HTERT RPE-1 (cell line): ENCODE results near the gene BCHE.

Source experiments
- in situ Hi-C: fragments of 300-500 bp; cut with MboI; formaldehyde crosslinking; loops from 4 replicates; pipeline ENCODE4 v1.14.3; 2020; ENCODE audit warnings: low sequenced_read_pairs

The BCHE gene

GRCh38 chr3:165837058-165837525 is at the start of gene BCHE:
TSS of gene BCHE (minus strand) at chr3:165837423. CDS start at chr3:165831033, 6,390 bp downstream.
- in situ Hi-C loops = no loop called here

GRCh38 chr3:165885558-165886270 is 48.5 kb upstream of the BCHE start:
- in situ Hi-C loops = no loop called here

- in situ Hi-C loops = no loop called here
Measured at GRCh38 chr3:165884518-165884917, 47.3 kb upstream of the BCHE start.

- in situ Hi-C loops = no loop called here
Measured at GRCh38 chr3:165883863-165884478, 46.7 kb upstream of the BCHE start.

GRCh38 chr3:165883117-165883516 is 45.9 kb upstream of the BCHE start:
- in situ Hi-C loops = no loop called here

GRCh38 chr3:165875644-165876043 is 38.4 kb upstream of the BCHE start:
- in situ Hi-C loops = no loop called here

GRCh38 chr3:165874663-165875489 is 37.7 kb upstream of the BCHE start:
- in situ Hi-C loops = no loop called here

GRCh38 chr3:165868088-165868487 is 30.9 kb upstream of the BCHE start:
- in situ Hi-C loops = no loop called here

GRCh38 chr3:165859061-165859460 is 21.8 kb upstream of the BCHE start:
- in situ Hi-C loops = no loop called here

- in situ Hi-C loops = no loop called here
Measured at GRCh38 chr3:165855581-165855980, 18.4 kb upstream of the BCHE start.

GRCh38 chr3:165854696-165855095 is 17.5 kb upstream of the BCHE start:
- in situ Hi-C loops = no loop called here

GRCh38 chr3:165852711-165853110 is 15.5 kb upstream of the BCHE start:
- in situ Hi-C loops = no loop called here

- in situ Hi-C loops = no loop called here
Measured at GRCh38 chr3:165852191-165852590, 15.0 kb upstream of the BCHE start.

GRCh38 chr3:165846056-165846455 is 8.8 kb upstream of the BCHE start:
- in situ Hi-C loops = no loop called here

GRCh38 chr3:165839296-165840076 is 2.3 kb upstream of the BCHE start:
- in situ Hi-C loops = no loop called here

- in situ Hi-C loops = no loop called here
Measured at GRCh38 chr3:165837801-165838200, 578 bp upstream of the BCHE start.

- in situ Hi-C loops = no loop called here
Measured at GRCh38 chr3:165835431-165835830, 1.8 kb downstream of the BCHE start.

GRCh38 chr3:165830746-165831145 is 6.5 kb downstream of the BCHE start:
- in situ Hi-C loops = no loop called here

GRCh38 chr3:165827883-165828282 is 9.3 kb downstream of the BCHE start:
- in situ Hi-C loops = no loop called here

- in situ Hi-C loops = no loop called here
Measured at GRCh38 chr3:165827233-165827632, 10.0 kb downstream of the BCHE start.

GRCh38 chr3:165820671-165821123 is 16.5 kb downstream of the BCHE start:
- in situ Hi-C loops = no loop called here
